ENCODE measurements around the gene NSA2.

- no peak for TF ChIP-seq EZH2 (IDR thresholded peaks at IDR 0.05)
- no peak for TF ChIP-seq ATF3 (IDR thresholded peaks at IDR 0.05)
- no peak for TF ChIP-seq POLR2A (IDR thresholded peaks at IDR 0.05; ENCODE audit: borderline replicate concordance, extremely low read depth, insufficient read depth, insufficient read length)
- no peak for TF ChIP-seq SRF (IDR thresholded peaks at IDR 0.05; ENCODE audit: low read depth)
- TF ChIP-seq ZBTB33 (IDR thresholded peaks at IDR 0.05; ENCODE audit: extremely low read depth, insufficient replicate concordance, low read length) = no peak
- no peak for TF ChIP-seq POLR2AphosphoS5 (IDR thresholded peaks at IDR 0.05; ENCODE audit: low read depth, low read length)
- TF ChIP-seq CTCF (IDR thresholded peaks at IDR 0.05 in 2 of 3, conservative IDR thresholded peaks at IDR 0.05 in 1 of 3; ENCODE audit: borderline replicate concordance in 1 of 3, insufficient read depth in 1 of 3, low read depth in 2 of 3, low read length in 2 of 3) = no peak
- no peak for TF ChIP-seq TCF7L2 (IDR thresholded peaks at IDR 0.05; ENCODE audit: borderline replicate concordance, extremely low read depth, insufficient read depth, insufficient read length)
- TF ChIP-seq, protein P1, sequence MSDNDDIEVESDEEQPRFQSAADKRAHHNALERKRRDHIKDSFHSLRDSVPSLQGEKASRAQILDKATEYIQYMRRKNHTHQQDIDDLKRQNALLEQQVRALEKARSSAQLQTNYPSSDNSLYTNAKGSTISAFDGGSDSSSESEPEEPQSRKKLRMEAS (IDR thresholded peaks at IDR 0.05) = no peak
Measured at GRCh38 chr5:74772359-74772758, 5.3 kb downstream of the NSA2 start.

Measured in HCT116 (cell line).